DMS53 (cell line): ENCODE measurements around the gene EIF5AL1.
A peak's percentile ranks its signal among the peaks of the same experiment; 100 is the strongest.
"Not testable (repeated sequence)": the region's sequence is repeated elsewhere in the genome, so short reads cannot be mapped to it uniquely, and the experiment has no call there.

Experiments
- DNase-seq: peaks from one replicate; lab custom pipeline; 2025; lab: John Stamatoyannopoulos, UW

EIF5AL1 gene

DNA sequence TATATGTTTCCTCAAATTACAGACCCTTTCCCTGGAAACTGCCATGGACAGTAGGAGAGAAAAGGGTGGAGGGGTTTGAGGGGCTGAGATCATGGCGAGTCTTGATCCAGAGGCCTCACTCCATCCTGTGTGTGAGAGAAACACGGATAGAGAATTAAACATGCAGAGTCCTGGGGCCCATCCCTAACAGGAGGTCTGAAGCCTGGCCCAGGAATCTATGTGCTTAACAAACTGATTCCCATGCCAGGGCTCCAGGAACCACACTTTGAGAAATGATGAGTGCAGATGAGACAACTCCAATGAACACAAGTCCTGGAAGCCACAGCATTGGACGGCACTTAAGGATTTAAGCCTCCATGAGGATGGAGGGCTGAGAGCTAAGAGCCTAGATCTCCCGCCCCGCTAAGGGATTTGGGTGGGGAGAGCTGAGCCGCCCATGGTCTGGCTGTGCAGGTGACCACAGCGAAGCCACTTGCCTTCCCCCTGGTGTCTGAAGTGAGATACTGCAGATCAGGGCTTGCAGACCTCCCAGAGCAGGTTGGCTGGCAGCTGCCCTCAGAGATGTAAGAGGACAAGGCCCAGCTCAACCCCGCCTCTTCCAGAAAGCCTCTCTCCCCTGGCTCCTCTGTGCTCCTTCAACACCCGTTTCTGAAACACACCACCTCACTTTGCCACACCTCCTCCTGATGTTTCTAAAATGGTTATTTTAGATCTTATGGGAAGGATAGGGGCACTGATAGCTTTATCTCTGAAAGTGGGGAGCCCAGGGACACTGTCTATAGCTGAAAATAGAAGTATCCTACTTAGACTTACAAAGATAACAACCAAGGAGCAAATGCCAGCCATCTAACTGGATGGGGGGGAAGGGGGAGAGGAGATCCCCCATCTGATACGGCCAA is 24.8 kb upstream of the EIF5AL1 start:
- DNase-seq = peak; percentile 88

GRCh38 chr10:79488336-79488735 is 24.0 kb upstream of the EIF5AL1 start:
- DNase-seq = no peak

DNA sequence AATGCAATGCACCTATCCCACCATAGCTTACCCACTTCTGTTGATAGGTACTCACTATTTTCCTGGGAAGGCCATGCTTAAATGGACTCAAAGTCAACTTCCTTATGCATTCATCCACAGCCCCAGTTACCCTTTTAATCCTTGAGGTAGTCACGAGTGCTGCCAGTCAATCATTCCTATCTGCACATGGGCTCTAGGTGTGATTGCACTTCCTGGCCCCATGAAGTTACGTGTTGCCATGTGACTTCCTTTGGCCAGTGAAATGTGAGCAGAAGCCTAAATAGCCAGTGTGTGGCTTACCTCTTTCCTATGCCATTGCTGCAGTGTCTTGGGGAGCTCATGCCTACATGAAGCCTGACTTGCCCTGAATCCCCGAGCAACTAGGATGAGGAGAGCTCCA is 23.5 kb upstream of the EIF5AL1 start:
- DNase-seq = no peak

DNA sequence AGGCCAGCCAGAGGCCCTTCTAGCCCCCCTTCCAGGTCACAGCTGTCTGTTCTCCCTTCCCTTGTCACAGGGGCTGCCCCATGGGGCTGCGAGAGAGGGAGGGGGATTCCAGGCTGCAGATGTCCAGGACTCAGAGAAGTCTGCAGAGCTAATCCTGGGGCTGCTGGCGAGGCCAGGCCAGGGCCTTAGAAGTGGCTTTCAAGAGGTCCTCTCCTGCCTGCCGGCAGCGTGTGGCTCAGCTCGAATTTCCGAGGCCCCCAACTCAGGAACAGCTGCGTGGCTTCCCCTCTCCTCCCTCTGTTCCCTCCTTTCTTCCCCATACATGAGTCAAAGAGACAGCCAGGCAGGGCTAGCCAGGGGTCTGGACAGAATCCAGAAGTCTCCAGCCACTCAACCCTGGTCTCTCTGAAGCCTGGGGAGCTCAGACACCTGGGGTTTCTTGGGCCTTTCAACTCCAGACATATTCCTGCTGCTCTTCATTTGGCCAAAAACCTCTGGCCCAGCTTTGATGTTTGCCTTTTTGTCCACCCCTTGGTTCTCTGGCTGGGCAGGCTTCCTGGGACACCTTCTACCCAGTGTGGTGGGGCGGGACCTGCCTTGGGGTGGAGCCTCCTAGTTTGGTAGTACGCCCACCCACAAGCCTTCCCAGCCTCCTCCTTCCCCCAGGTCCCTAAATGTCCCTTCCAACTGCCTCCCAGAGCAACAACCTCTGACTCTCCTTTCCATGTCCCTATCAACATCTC is 21.8 kb upstream of the EIF5AL1 start:
- no peak for DNase-seq

DNA sequence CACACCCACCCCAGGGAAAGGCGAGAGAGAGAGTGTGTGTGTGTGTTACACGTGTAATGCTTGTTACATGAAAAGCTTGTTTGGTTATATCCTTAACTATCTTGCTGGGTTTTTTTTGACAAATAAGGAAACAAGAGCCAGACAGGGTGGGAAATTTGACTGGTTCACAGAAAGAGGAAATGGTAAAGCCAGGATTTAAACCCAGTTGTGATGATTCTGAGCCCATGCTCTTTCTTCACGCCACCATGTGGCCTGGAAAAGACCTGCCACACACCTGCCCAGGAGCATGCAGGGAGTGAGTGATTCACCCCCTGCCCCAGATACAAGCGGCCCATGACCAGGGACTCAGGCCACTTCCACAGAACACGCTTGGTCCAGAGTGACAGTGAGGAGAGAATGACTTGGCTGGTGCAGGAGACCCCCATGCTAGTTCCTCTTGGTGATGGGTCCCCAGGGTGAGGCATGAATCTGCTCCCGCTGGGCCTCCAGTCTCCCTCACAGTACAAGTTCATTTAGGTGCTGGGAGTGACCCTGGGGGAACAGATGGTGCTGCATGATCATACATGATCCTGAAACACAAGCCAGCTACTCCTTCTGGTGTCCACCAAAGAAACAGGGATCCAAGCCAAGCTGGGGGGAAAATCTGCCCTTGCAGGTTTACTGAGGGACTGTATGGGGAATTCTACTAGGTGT is 21.0 kb upstream of the EIF5AL1 start:
- DNase-seq = peak; percentile 32

- DNase-seq = no peak
Measured at GRCh38 chr10:79492256-79492655, 20.1 kb upstream of the EIF5AL1 start.

- DNase-seq = no peak
Measured at GRCh38 chr10:79492839-79493238, 19.5 kb upstream of the EIF5AL1 start.

GRCh38 chr10:79493806-79494205 is 18.5 kb upstream of the EIF5AL1 start:
- no peak for DNase-seq

GRCh38 chr10:79494871-79495705 is 17.2 kb upstream of the EIF5AL1 start:
- DNase-seq = no peak

- no peak for DNase-seq
Measured at GRCh38 chr10:79495791-79496190, 16.5 kb upstream of the EIF5AL1 start.

DNA sequence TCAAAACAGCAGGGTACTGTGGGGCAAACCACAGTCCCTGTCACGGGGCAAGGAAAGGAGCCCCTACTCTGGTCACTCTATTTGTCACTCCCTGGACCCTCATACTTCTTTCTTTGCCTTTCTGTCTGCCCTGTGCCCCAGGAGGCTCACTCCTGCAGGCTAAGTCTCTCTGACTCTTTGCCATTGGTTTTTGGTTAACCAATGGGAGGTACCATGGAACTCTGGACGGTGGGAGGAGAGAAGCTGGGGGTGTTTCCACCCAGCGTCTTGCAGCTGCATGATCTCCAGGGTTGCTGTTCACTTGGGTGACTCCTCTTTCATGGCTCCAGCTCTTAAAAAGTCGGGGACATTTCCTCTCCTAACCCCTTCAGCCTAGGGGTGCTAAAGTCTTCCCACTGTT is 15.4 kb upstream of the EIF5AL1 start:
- DNase-seq = no peak

DNA sequence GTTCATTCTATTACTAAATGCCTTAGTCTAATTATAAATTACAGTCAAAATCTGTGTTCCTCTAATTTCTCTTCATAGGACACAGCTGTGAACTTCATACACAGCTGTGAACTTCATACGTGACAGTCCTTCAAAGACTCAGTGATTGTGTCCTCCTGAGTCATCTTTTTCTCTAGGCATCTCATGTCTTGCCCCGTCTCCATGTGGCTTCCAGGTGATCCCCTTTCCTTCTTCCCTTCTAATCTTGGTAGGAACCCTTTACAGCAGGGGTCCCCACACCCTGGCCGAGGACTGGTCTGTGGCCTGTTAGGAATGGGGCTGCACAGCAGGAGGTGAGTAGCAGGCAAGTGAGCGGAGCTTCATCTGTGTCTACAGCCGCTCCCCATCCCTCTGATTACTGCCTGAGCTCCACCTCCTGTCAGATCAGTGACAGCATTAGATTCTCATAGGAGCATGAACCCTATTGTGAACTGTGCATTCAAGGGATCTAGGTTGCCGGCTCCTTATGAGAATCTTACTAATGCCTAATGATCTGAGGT is 14.0 kb upstream of the EIF5AL1 start:
- DNase-seq = no peak

- peak; percentile 65 for DNase-seq
Measured at GRCh38 chr10:79502561-79503309, 9.6 kb upstream of the EIF5AL1 start.

- DNase-seq = not testable (repeated sequence)
Measured at GRCh38 chr10:79503787-79504186, 8.5 kb upstream of the EIF5AL1 start.

DNA sequence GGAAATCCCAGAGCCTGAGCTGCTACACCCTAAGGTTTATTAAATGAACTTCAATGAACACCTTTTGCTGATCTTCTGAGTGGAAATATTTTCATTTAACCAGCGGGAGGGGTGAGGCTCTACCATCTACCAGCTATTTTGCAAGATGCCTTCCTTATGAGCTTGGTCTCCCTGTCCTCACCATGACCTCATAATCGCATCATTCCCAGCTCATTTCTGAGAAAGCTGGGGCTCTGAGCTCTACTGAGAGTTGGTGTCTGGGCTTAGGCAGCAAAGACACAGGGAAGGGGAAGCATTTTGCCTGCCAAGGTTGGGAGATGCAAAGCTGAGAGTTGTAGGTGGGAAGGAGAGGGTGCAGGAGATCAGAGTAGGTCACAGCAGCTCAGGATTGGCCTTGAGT is 7.8 kb upstream of the EIF5AL1 start:
- not testable (repeated sequence) for DNase-seq

- DNase-seq = peak; percentile 48
Measured at GRCh38 chr10:79505328-79505727, 7.0 kb upstream of the EIF5AL1 start.

- DNase-seq = no peak
Measured at GRCh38 chr10:79505829-79506228, 6.5 kb upstream of the EIF5AL1 start.

- peak; percentile 91 for DNase-seq
Measured at GRCh38 chr10:79507440-79508167, 4.7 kb upstream of the EIF5AL1 start.

DNA sequence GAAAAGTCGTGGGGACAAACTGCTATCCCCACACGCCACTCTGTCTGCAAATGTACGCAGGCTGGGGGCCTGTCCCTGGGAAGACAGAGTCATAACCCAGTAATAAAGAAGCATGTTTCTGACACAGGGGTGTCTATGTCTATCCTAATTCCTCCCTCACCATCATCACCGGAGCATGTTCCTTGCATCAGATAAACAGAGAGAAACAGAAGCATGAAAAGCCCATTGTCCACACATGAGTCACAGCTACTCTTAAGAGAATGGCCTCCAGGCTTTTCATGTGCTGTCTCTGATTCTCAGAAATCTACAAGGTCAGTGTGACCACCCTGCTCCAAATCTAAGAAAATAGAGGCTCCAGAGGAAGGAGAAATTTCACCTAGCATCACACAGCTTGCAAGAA is 4.1 kb upstream of the EIF5AL1 start:
- not testable (repeated sequence) for DNase-seq
